AG04449 (cell line): ENCODE measurements around the gene SRPK1.

Source experiments
- CTCF ChIA-PET: fragments of 350-600 bp; formaldehyde crosslinking; extraction: SDS; loops from one replicate; lab custom pipeline; 2021; ENCODE audit warnings: antibody characterized with exemption; lab: Yijun Ruan, JAX
- POLR2A ChIA-PET: fragments of 400-600, 350-600 bp; formaldehyde crosslinking; extraction: SDS; loops from one replicate; lab custom pipeline; 2020; ENCODE audit warnings: antibody characterized with exemption, inconsistent platforms; lab: Yijun Ruan, JAX
- DNase-seq: peaks from one replicate; pipeline ENCODE4 v3.0.0-alpha.2; 2010; ENCODE audit warnings: low read depth, low spot score
- H3K4me3 ChIP-seq: 2 replicates; pipeline ENCODE4 v1.5.1; 2011; ENCODE audit warnings: low read depth, mild to moderate bottlenecking, control low read depth, low read length
- TF ChIP-seq, protein P1 (sequence below): IDR thresholded peaks from one replicate; pipeline ENCODE4 v1.5.1; 2011; ENCODE audit warnings: mild to moderate bottlenecking, moderate library complexity, low read length, control low read depth, inconsistent platforms; ENCODE audit not compliant: insufficient read depth; ENCODE audit errors: missing control alignments

Gene SRPK1

DNA sequence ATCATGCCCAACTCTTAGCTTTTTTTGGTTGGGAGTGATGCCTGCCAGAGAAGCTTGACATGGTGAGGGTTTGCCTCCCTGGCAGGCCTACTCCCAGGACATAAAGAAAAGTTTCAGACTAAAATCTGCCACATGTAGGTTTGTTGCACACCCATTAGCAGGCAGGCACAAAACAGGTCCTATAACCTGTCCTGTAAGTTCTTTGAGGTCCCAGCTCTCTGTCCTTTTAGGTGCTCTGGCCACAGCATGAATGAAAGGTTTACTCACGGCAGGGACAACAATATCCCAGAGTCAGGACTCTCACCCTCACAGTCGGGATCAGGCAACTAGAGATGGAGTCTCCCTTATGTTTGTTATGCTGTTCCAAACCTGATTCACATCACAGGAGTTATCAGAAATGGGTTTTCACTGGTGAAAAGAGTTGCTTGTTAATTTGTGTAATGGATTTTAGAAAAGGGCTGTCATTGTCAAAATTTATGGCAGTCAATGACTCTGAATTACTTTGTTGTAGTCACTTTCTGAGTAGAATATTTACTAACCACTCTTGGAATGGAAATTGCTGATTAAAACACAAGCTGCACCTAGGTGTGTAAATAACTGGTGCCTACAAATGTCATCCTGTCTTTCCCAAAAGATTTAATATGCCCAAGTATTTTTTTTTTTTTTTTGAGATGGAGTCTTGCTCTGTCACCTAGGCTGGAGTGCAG, 5.8 kb upstream of the SRPK1 start:
- DNase-seq = no peak
- POLR2A ChIA-PET = no interaction called here

DNA sequence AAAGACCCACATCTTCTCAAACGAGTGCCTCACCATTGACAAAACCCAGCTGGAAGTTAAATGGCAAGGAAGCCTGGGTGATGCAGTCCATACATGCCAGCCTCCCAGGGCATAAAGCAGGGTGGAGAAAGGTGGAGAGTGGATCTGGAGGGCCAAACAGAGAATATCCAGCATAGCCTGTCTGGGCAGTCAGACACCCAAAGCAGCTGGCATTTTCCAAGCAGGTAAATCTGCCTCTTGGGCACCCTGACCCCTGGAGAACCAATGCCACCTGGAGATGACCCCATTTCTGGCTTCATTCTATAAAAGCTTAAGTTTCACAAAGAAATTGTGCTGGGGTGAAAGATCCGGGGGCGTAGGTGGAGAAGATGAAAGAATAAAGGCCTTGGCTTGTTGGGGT, 5.1 kb upstream of the SRPK1 start:
- CTCF ChIA-PET = interaction anchor here (0.9 kb wide), 1 partner anchor 169 kb away, joined by 3 read pairs; no protein-coding TSS in a partner anchor
- no peak overlapping the region for H3K4me3 ChIP-seq
- POLR2A ChIA-PET = no interaction called here
- TF ChIP-seq, protein P1, sequence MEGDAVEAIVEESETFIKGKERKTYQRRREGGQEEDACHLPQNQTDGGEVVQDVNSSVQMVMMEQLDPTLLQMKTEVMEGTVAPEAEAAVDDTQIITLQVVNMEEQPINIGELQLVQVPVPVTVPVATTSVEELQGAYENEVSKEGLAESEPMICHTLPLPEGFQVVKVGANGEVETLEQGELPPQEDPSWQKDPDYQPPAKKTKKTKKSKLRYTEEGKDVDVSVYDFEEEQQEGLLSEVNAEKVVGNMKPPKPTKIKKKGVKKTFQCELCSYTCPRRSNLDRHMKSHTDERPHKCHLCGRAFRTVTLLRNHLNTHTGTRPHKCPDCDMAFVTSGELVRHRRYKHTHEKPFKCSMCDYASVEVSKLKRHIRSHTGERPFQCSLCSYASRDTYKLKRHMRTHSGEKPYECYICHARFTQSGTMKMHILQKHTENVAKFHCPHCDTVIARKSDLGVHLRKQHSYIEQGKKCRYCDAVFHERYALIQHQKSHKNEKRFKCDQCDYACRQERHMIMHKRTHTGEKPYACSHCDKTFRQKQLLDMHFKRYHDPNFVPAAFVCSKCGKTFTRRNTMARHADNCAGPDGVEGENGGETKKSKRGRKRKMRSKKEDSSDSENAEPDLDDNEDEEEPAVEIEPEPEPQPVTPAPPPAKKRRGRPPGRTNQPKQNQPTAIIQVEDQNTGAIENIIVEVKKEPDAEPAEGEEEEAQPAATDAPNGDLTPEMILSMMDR = no peak
- no peak for DNase-seq

More for the DNA sequence above, 5.8 kb upstream of the SRPK1 start:
- CTCF ChIA-PET = interaction anchor here (0.9 to 1.1 kb wide), 2 partner anchors 12 to 168 kb away, joined by 3 read pairs; no protein-coding TSS in a partner anchor
- TF ChIP-seq, protein P1 = no peak
- no peak overlapping the region for H3K4me3 ChIP-seq

DNA sequence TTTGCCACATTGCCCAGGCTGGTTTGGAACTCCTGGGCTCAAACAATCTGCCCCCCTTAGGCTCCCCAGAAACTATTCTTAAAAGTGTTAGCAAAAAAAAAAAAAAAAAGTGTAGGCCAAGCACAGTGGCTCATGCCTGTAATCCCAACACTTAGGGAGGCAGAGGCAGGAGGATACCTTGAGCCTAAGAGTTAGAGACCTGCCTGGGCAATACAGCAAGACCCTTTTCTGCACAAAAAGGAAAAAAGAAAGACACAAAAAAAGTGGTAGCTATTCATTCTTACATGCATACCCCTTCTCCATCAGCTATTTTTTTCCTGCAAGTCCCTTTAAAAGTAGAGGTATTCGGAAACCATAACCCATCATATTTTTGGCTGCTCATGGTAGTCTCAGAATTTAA, 3.2 kb upstream of the SRPK1 start:
- ChIA-PET POLR2A (no interaction called here), CTCF (no interaction called here)
- TF ChIP-seq, protein P1 = no peak
- no peak for DNase-seq
- no peak overlapping the region for H3K4me3 ChIP-seq

DNA sequence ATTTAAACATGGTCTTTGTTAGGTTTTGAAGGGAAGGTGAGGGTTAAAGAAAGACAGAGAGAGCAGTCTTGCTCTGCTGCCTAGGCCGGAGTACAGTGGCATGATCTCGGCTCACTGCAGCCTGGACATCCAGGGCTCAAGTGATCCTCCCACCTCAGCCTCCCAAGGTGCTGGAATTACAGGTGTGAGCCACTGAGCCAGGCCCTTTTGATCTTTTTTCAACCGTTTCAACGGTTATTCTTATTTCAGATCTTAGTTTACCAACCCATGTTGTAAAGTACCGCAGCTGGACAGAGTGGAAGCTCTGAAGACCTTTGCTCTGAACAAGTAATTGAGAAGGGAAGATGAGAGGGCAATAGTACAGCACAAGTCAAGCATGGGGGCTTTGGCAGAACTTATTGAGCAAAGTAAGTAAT, 1.2 kb upstream of the SRPK1 start:
- H3K4me3 ChIP-seq = no peak overlapping the region
- TF ChIP-seq, protein P1 = no peak
- CTCF ChIA-PET = interaction anchor here (1.2 kb wide), 1 partner anchor 13 kb away, joined by 3 read pairs; no protein-coding TSS in a partner anchor
- no peak for DNase-seq
- POLR2A ChIA-PET = no interaction called here

DNA sequence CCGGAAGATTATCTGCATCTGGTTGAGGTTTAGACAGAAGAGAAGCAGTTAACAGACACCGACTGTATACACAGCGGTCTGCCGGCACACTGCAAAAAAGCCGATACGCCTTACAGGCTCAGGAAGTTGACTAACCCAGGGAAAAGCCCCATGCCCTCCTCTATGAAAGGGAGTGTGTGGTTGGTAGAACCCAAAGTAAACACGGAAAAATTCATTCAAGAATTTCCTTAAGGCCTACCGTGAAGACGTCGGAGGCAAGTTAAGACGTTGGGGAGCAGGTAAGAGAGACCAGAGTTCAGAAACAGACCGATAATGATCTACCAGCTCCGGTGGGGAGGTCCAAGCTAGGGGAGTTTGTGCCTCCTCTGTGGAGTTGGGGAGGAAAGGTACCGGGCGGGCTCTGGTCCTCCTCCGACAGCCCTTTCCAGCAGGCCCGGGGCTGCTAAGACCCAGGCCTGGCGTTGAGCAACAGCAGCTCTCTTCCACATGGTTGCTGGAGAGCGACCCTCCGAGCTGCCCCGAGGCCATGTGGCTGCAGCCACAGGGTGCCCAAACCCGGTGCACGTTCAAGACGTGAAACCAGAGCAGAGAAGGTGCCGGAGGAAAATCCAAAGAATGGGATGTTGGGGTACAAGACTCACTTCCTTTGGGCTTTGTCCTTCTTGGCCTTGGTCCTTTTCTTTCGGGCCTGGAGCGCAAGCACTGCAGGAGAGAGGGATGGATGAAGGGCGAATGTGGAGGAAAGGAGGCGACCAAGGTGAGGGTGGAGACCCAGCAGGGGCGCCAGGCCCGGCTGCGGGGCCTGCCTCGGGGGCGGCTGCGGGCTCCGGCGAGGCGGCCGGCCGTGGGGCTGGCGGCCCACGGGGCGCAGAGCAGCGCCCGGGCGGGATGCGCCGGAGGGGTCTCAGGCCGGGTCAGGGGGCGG, 809 bp downstream of the SRPK1 start:
- ChIA-PET CTCF (interaction anchor here (1.7 kb wide), 1 partner anchor 175 kb away, joined by 7 read pairs; no protein-coding TSS in a partner anchor), POLR2A (interaction anchor here (1.1 kb wide), 1 partner anchor 107 kb away, joined by 3 read pairs; the partner anchor contains the start of gene MAPK14)
- H3K4me3 ChIP-seq = peak overlapping the region; percentile 76
- no peak for DNase-seq
- TF ChIP-seq, protein P1 = no peak
